Colon (tissue), 2 donors: ENCODE data around the gene ELAVL4.

ENCODE experiments used
- FAIRE-seq: peaks from 2 replicates; lab custom pipeline; 2012; peaks lifted over from hg19 to GRCh38; lab: Jason Lieb, UNC
- donor health status: control.
- donor health status: control.

ELAVL4 gene

DNA sequence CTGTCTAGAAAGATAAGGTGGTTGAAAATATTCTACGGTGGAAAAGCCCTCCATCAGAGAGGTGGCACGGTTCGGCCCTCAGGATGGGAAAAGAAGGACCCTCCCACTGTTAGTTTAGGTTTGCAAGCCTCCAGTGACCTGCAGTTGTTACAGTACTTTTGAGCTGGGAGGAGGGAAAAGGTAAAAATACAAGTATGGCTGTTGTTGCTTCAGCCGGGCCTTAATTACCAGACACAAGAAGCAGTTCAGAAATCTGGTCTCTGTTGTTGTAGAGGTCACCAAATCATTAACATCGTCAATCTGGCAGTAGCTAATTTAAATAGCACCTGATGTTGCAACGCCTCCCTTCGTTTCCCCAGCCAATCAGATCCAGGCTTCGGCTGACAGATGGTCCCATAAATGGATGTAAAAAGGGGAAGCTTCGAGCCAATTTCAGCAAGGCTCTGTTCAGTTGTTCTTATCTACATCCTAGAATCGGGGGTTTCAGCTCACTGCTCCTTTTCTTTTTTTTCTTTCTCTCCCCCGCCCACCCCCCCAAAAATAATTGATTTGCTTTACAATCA is at the start of gene ELAVL4:
Gene ELAVL4 (plus strand): TSS at position 424 of the 563 bp plus-strand sequence. CDS start 270 bp downstream, outside the sequence.
- FAIRE-seq, result no peak

DNA sequence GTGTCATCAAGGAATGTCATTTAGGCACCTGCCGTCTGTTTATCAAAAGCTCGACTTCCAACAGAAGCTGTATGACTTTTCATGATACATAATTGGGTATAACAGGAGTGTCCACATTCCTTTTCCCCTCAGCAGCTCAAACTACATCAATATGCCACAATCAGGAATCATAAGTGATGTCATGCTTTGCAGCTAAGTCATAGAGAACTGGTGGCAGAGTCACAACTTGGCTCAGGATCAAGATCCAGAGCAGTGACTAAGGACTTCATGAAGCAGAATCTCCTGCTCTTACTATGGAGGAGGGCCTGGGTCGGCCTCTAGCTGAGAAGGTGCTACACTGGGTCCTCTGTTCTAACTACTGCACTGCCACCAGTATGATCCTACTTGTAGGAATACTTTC is 48.4 kb upstream of the ELAVL4 start:
- no peak for FAIRE-seq

DNA sequence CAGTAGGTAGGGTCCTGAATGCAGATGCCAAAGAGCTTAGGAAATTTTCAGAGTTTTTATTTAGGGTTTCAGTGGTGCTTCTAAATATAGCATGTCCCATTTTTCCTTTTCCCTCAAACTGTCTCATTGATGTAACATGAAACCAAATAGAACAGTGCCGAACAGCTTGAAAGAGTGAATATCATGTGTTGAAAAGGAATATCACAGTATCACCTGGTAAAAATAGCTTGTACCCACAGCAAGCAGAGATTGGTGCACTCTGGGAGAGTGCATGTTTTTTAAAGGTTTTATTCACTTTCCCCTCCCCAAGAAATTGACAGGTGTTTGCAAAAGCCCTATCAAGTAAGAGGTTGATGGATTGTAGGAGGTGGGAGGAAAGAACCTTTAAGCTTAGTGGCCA is 41.9 kb upstream of the ELAVL4 start:
- no peak for FAIRE-seq

DNA sequence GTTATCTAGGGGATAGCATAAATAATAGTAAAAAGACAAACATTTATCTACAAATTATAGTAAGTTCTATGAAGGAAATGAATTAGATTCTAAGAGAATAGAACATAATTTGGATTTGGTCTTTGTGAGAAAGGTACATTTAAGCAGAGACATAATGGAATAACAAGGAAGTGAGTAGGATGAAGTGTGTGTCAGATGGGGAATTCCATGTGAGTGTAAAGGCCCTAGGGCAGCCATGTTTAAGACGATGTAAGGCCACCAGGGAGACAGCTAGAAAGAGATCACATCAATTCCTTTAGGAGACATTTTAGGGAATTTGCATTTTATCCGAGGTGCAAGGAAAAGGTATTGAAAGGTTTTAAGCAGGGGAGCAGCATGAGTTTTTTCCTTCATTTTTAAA is 33.8 kb upstream of the ELAVL4 start:
- FAIRE-seq, result no peak

DNA sequence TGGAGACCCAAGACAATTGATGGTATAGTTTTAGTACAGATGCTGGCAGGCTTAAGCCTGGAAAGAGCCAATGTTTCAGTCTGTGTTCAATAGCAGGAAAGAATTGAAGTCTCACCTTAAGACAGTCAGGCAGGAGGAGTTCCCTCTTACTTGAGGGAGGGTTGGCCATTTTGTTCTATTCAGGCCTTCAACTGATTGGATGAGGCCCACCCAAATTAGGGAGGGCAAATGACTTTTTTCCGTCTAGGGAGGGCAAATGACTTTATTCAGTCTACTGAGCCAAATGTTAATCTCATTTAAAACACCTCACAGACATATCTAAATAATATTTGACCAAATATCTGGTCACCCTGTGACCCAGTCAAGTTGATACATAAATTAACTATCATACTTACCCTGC is 31.4 kb upstream of the ELAVL4 start:
- FAIRE-seq, result no peak

DNA sequence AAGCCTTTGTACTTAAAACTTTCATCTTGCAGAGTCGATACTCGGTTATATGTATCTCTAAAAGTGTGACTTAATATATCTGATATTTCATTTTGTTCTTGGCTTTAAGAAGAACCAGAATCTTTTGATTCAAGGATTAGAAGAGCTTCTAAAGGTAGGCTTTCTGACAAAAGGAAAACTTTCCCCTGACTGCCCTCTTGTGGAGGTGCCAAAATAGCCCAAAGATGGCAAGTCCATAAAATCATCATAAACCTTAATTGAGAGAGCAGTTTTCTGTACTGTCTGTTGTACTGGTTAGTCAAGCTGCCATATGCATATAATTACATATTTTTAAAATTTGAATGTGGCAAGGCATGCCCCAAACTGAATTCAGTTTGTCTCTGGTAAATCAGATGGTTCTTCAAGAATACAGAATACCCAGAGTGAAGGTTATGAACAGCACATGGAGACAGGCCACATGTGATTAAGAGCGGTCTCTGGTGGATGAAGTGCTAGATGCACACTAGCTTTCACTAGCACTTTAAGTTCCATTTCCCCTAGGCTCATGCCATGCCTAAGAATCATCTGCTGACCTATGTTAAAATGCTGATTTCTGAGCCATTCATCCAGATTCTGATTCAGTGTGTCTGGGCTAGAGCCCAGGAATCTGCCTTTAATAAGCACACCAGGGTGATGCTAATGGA is 27.7 kb upstream of the ELAVL4 start:
- no peak for FAIRE-seq

DNA sequence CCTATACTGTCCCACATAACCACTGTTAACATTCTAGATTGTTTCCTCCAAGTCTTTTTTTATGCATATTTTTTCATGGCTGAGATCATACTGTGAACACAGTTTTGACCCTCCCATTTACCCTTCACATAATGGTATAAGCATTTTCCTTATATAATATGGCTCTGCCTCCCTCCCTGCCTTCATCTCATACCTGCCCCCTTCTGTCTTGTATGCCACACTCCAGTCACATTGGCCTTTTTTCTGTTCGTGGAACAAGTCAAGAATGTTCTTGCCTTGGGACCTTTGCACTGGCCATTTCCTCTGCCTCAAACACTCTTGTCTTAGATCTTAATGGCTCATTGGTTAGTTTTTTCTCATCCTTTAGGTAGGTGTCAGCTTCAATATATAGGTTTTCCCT is 24.3 kb upstream of the ELAVL4 start:
- no peak for FAIRE-seq

DNA sequence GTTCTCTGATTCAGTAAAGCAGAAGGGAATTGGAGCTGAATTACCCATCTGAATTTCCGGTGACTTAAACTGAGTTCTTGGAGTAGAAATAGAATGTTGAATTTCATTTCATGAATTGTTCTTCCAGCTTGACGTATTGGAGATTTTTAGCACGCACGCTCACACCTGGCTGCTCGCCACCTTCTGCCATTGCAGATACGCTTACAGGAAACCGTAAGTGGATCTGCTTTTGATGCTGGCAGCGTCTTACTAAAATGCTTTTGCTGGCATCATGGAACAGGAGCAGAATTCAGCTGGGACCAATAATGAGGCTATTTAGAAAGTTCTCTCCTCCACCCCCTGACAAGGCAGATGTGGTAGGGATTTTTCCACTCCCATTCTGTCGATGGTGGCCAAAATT is 17.7 kb upstream of the ELAVL4 start:
- FAIRE-seq, result no peak

DNA sequence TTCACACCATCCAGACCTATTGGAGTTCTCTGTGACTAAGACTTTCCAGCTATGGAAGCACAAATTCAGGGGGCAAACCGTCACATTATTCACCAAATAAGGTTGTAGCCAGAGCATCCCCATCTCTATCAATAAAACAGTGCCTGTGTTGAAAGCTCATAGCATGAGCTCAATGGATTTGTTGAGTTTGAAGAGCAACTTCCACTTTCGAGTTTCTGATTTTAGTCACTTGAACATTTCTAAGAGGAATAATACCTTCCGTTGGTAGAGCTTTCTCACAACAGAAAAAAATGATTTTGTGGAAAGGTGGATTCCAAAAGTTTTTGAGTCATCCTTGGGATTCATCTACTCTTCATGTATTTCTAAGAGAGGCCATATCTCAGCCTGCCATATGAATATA is 13.0 kb upstream of the ELAVL4 start:
- FAIRE-seq, result no peak

DNA sequence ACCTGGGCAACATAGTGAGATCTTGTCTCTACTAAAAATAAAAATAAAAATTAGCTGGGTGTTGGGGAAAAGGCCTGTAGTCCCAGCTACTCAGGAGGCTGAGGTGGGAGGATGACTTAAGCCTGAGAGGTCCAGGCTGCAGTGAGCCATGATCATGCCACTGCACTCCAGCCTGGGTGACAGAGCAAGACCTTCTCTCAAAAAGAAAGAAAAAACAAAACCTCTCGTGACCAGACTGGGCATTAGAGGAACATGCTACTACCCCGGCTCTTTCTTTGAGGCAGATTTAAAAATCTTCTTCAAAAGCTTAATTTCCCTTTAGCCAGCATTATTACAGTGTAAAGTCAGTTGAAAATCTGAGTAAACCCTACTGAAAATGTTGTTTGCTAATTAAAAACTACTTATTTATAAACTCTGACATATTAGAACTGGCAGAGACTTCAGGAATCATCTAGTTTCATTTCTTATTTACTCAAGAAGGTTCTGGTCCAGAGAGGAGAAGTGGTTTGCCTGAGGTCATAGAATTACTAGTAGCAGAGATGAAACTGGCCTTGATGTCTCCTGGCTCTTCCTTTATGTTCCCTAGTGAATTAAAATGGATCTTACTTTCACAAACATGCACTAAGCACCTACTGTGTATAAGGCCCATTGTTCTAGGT is 11.6 kb upstream of the ELAVL4 start:
- no peak for FAIRE-seq

DNA sequence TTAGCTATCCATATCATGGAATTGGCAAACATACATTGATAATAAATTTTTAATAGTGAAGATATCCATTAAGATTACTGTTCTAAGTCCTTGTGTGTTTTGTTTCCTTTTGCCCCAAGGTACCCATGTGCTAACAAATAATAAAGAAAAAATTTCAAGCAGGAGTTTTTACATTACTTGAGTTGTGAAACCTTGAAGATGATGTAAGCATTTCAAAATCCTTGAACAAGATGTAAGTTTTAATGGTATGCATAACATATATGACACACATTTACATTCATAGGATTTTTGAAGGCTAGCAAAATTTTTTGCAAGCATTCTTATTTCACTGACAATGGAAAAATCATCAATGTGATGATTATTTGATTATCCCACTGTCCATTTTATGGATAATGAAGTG is 10.9 kb upstream of the ELAVL4 start:
- no peak for FAIRE-seq

DNA sequence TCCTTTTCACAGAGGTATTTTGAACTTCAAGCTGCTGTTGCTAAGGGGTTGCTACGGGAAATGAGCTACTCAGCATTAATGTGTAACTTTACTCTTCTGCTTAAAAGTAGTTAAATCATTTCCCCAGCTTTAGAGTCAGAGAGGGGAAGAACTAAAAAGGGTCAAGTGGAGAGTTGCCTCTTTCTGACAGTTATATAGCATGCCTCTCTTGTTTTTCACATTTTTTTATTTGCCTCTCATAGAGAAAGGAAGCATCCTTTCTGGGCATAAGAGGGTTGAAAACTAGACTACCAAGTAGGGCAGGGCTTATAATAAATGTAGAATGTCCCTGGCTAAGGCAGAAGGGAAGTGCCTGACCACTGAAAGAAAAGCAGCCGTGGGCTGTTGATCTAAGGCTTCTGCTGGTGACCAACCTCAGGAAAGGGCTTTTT is 10.1 kb upstream of the ELAVL4 start:
- no peak for FAIRE-seq

DNA sequence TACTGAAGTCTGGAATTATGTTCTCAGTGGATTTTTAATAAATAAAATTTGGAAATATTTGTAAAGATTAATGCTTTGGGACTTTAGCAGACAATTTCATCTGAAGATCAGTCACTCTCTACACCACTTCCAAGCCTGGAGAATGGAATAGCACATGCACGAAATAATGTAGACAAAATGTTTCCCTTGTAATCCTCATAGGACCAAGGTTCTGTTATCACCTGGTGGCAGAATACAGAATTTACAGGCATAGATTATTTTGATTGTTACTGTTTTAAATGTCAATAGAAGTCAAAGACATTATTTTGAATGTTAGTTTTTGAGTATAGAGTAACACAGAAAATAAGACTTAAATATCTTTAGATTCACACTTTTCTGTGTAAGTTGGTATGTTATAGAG is 9.1 kb upstream of the ELAVL4 start:
- FAIRE-seq, result no peak

DNA sequence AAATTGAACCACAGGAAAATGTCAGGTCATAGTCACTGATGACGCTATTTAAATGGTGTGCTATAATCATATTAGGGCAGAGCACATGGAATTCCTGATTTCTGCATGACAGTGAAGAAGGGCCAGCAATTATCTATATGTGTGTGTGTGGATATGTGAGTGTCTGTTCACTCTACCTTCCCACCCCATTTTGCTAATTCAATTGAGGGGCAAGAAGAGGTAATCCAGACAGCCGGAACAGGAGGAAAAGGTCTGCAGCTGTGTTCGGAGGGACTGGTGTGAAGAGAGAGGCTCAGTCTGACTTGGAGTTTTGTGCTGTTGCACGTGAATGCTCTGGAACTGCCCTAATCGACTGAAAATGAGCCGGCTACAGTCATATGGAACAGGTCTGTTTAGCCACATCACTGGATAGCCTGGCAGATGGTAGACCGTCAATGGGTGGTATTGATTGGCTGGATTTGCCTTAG is 5.1 kb upstream of the ELAVL4 start:
- no peak for FAIRE-seq

DNA sequence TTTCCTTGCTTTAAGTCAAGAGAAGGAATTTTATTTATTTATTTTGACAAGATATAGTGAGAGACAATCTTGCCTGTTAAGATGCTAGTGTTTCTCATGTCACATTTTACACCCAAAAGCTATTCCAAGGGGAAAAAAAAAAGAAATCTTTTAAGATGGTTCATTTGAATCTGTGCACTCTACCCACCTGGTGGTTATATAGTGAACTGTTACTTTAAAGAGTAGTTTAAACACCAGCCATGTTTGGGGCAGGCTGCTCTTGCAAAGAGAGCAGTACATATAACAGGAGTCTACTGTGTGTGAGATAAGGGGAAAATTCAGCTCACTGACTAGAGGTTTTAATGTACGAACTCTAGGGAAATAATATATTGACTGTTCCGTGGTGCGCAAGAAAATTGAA is 3.3 kb upstream of the ELAVL4 start:
- FAIRE-seq, result no peak

DNA sequence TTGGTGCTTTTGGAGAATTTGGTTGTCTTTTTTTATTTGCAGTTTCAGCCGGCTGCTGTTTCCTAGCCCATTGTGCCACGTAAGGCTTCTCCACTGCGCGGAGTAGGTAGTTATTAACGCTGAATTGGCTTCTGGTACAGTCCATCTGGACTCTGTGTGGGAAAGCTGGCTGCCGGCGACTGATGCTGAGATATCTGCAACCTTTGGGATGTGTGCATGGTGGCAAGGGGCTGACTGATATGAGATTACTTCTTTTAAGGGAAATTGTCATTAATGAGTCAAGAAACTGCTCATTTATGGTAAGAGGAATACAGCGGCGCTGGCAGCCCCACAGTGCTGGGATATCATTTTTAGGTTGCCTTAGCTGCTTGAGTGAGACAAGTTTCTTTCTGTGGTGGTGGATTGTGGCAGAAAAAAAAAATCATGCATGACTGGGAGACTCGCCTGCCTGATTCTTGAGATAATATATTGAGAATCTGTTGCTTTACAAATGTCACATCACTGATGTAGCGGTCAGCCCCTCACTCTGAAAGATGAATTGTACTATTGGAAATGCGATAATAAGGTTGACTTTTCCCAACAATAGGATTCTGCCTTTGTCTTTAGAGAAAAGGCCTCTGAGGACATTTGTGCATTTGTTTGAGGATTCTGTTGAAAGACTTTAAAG is 2.5 kb upstream of the ELAVL4 start:
- no peak for FAIRE-seq

DNA sequence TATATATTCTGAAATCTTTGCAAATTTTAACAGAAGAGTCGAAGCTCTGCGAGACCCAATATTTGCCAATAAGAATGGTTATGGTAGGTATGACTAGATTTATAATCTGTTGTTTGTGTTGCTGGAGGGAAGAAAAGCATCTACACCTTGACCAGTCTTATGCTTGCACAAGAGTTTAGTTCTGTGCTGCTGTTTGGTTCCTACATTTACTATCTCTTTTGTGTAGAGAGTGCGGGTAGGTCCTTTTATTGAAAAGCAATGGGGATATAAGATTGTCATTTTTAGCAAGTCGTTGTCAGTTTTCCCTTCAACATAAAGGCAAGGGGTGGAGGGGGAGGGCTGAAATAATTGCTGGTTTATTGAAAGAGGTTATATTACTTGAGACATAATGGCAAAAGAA is 396 bp downstream of the ELAVL4 start:
- no peak for FAIRE-seq

DNA sequence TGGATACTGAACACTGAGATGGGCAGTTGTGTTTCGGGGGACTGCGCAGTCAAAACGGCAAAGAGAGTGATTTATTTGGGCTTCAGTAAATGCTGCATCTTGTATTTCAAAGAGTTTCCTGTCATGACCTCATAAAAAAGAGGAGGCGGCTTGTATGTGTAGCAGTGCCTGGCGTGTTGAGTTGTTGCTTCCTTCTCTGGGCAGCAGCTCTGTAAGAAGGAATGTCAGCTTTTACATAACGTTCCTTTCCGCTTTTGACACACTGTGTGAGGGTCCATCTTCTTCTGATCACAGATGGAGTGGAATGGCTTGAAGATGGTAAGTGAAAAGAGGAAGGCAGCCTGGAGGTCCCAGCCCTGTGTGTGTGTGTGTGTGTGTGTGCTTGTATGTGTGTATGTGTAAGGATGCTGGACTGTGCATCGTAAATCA is 941 bp downstream of the ELAVL4 start:
- no peak for FAIRE-seq

DNA sequence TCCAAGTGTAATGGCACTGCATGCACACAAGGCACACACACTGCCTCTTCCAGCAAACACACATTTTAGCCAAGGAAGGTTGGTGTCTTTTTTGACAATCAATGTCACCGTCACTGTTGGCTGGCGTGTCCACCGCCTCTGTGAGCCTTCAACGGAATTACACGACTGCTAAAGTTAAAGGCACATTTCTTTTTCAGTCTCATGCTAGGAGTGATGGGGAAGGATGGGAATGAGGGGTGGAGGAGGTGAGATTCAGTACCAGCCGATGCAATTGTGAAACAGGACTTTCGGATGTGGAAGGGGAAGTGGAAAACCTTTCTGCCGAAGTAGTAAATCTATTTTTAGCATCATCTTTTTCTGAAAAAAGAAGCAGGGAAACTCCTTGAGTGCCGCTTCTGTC is 1.4 kb downstream of the ELAVL4 start:
- no peak for FAIRE-seq

DNA sequence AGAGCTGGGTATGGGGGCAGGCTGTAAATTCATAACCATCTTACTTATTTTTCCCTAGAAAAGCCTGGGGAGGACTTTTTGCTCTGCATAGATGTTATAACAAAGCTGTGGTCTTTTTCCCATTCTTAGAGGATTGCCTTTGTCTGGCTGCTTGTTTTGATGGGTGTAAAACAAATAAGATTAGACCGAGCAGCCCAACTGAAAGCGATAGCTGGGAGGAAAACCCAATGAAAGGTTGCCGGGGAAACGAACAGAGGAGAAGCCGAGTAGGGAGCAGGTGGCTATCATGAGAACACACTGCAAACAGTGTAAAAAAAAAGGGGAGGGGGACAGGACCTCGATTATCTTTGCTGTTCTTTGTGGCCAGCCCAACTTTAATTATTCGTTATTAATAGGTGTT is 1.9 kb downstream of the ELAVL4 start:
- no peak for FAIRE-seq

DNA sequence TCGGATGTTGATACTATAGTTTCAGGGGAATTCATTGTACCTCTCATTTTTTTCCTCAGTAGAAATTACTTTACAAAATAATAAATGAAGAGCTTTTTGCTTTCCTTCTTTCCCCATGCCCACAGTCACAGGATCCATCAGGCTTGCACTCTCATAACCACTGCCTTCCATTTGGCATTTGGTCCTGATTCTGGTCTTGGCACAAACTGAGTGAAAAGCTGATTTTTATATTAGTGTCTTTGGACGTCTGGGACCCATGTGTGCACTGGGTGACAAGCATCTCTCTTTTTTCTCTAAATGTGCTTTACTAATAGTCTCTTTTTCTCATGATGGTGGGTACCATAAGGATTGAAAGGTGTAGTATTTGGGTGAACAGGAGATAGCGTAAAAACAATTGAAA is 2.8 kb downstream of the ELAVL4 start:
- FAIRE-seq, result no peak

DNA sequence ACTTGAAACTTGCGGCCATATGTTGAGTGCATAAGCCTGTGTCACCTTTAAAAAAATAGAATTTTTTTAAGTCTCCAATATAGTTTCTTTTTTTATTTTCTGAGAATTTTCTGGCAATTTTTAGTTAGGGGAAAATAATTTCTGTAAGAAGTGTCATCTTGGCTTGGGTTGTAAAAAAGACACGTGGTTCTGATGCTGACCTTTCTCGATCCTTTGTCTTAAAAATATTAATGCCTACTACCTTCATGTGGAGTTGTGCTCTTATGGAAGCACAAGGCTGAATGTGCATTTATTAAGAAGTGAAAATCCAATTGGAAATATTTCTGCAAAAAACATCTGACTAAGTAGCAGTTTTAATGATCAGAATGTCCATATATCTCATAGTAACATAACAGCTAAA is 3.5 kb downstream of the ELAVL4 start:
- FAIRE-seq, result no peak

DNA sequence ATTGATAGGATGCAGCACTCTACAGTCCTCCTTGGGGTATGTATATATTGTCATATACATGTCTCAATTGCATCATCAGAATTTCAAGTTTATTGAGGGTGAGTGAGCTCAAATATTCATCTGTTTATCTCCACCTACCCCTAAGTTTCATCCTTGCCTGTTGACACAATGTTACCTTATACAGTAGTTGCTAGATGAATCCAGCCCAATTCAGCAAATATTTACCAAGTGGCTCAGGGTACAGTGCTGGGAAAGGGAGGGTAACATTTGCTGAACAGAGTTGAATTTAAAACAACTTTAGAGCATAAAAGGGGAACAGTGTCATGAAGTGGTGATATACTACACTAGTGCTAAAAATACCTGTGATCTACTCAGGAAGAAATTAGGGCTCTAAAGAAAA is 14.4 kb downstream of the ELAVL4 start:
- no peak for FAIRE-seq
